A673 (cell line): ENCODE measurements around the gene SDR39U1. TPM values are rescaled to one million over a fixed set of nuclear protein-coding genes. Genes with fewer than 3 reads are reported as not detected.

Experiments
- BruUV-seq: library from RNA; stranded (reverse); fragments of 400-500 nt; replicated peaks from 2 replicates; lab custom pipeline; 2021; lab: Mats Ljungman, UMichigan
- CTCF ChIA-PET: fragments of 300-600 bp; sonication (Branson Sonifier 250); formaldehyde crosslinking; loops from one replicate; lab custom pipeline; 2022; ENCODE audit warnings: antibody characterized with exemption; lab: Charles Lee
- POLR2A ChIA-PET: fragments of 300-600 bp; sonication (Branson Sonifier 250); formaldehyde crosslinking; loops from one replicate; lab custom pipeline; 2022; ENCODE audit warnings: antibody characterized with exemption; ENCODE audit not compliant: low non-redundant PET; lab: Charles Lee
- DNase-seq: peaks from one replicate; pipeline ENCODE4 v3.0.0-alpha.2; 2015; ENCODE audit warnings: low spot score
- H3K27ac ChIP-seq: fragments of 200-600 bp; sonication (generic); 2 replicates; pipeline ENCODE4 v1.5.1; 2016; ENCODE audit warnings: mixed run types, low read depth, mild to moderate bottlenecking, mixed read lengths, antibody characterized with exemption, low read length; ENCODE audit not compliant: poor library complexity, severe bottlenecking
- H3K27me3 ChIP-seq: fragments of 200-600 bp; sonication (generic); replicated peaks from 2 replicates; pipeline ENCODE4 v1.6.1; 2017; ENCODE audit warnings: mixed run types, low read depth, mild to moderate bottlenecking, mixed read lengths, antibody characterized with exemption, low read length; ENCODE audit not compliant: insufficient read depth, poor library complexity
- H3K36me3 ChIP-seq: fragments of 200-600 bp; sonication (generic); 2 replicates; pipeline ENCODE4 v1.6.1; 2016; ENCODE audit warnings: mixed run types, mild to moderate bottlenecking, mixed read lengths, antibody characterized with exemption, low read length; ENCODE audit not compliant: insufficient read depth, poor library complexity, severe bottlenecking
- H3K4me1 ChIP-seq: fragments of 200-600 bp; sonication (generic); 2 replicates; pipeline ENCODE4 v1.6.1; 2017; ENCODE audit warnings: mixed run types, mild to moderate bottlenecking, mixed read lengths, antibody characterized with exemption, low read length; ENCODE audit not compliant: insufficient read depth, poor library complexity, severe bottlenecking
- H3K4me3 ChIP-seq: fragments of 200-600 bp; sonication (generic); 2 replicates; pipeline ENCODE4 v1.5.1; 2016; ENCODE audit warnings: low read depth, mixed run types, mild to moderate bottlenecking, mixed read lengths, low read length; ENCODE audit not compliant: poor library complexity, severe bottlenecking
- H3K9me3 ChIP-seq: fragments of 200-600 bp; sonication (generic); 2 replicates; pipeline ENCODE4 v1.6.1; 2016; ENCODE audit warnings: mixed run types, low read depth, mild to moderate bottlenecking, mixed read lengths, antibody characterized with exemption, low read length; ENCODE audit not compliant: poor library complexity, severe bottlenecking
- CTCF ChIP-seq: fragments of 300-800, 200-600 bp; sonication (generic); conservative IDR thresholded peaks from 2 replicates; pipeline ENCODE4 v1.5.1; 2017; ENCODE audit warnings: low read depth, mild to moderate bottlenecking, antibody characterized with exemption, low read length, moderate library complexity, mixed read lengths
- EZH2 ChIP-seq: fragments of 200-600 bp; sonication (generic); IDR thresholded peaks from 2 replicates; pipeline ENCODE4 v1.6.1; 2017; ENCODE audit warnings: borderline replicate concordance, low read depth, mild to moderate bottlenecking, mixed read lengths, antibody characterized with exemption, low read length; ENCODE audit not compliant: poor library complexity, severe bottlenecking
- intact Hi-C: fragments of 100-400 bp; cut with micrococcal nuclease; formaldehyde crosslinking; loops from one replicate; pipeline ENCODE4 v1.10.0; 2022; ENCODE audit not compliant: unreplicated experiment
- total RNA-seq: library from RNA; stranded (reverse); gene quantifications from 2 replicates; pipeline ENCODE4 v1.2.3, GENCODE V29; 2021

SDR39U1 gene
- total RNA-seq, 1 experiment from 2014 or later, result 49.1 TPM

- ChIA-PET POLR2A (no interaction called here), CTCF (no interaction called here)
- H3K36me3 ChIP-seq, result no peaks in the 10 kb centered on the region
- BruUV-seq, result no TSS peak
- DNase-seq, result no peak
- no peak overlapping the region for H3K4me3 ChIP-seq
- no peak overlapping the region for H3K27ac ChIP-seq
- TF ChIP-seq CTCF (no peak), EZH2 (no peak)
- no peaks in the 10 kb centered on the region for H3K27me3 ChIP-seq
- intact Hi-C loops, result no loop called here
- H3K4me1 ChIP-seq, result no peaks in the 10 kb centered on the region
- no peaks in the 10 kb centered on the region for H3K9me3 ChIP-seq
These were observed 24.6 kb downstream of the SDR39U1 start for GRCh38 chr14:24417832-24418491.

GRCh38 chr14:24416932-24417619 is 25.5 kb downstream of the SDR39U1 start:
- H3K4me1 ChIP-seq, result no peaks in the 10 kb centered on the region
- CTCF ChIA-PET, result no interaction called here
- H3K4me3 ChIP-seq, result no peak overlapping the region
- H3K9me3 ChIP-seq, result no peaks in the 10 kb centered on the region
- H3K27me3 ChIP-seq, result no peaks in the 10 kb centered on the region
- BruUV-seq, result no TSS peak
- H3K36me3 ChIP-seq, result no peaks in the 10 kb centered on the region
- no peak for DNase-seq
- TF ChIP-seq EZH2 (no peak), CTCF (no peak)
- POLR2A ChIA-PET, result no interaction called here
- intact Hi-C loops, result no loop called here
- H3K27ac ChIP-seq, result no peak overlapping the region

GRCh38 chr14:24416254-24416931 is 26.2 kb downstream of the SDR39U1 start:
- Histone ChIP-seq H3K36me3 (no peaks in the 10 kb centered on the region), H3K27me3 (no peaks in the 10 kb centered on the region), H3K27ac (no peak overlapping the region), H3K4me3 (no peak overlapping the region), H3K9me3 (no peaks in the 10 kb centered on the region), H3K4me1 (no peaks in the 10 kb centered on the region)
- TF ChIP-seq CTCF, result no peak
- TF ChIP-seq EZH2, result no peak
- no peak for DNase-seq
- no TSS peak for BruUV-seq
- intact Hi-C loops, result no loop called here
- CTCF ChIA-PET, result no interaction called here
- POLR2A ChIA-PET, result no interaction called here
